Measurements from ENCODE around the gene ERC1.

ERC1 gene

GRCh38 chr12:1436981-1437380 lies 446.0 kb downstream of the ERC1 start:
- DNase-seq (ENCODE audit: low read depth in 2 of 2), result no peak

GRCh38 chr12:1439201-1439600 lies 448.2 kb downstream of the ERC1 start:
- DNase-seq (ENCODE audit: low read depth in 2 of 2), result no peak

- no peak for DNase-seq (ENCODE audit: low read depth in 2 of 2)
These were observed 448.7 kb downstream of the ERC1 start for GRCh38 chr12:1439687-1440086.

GRCh38 chr12:1443421-1444141 lies 452.6 kb downstream of the ERC1 start:
- DNase-seq (ENCODE audit: low read depth in 2 of 2), result no peak

GRCh38 chr12:1444142-1444516 lies 453.1 kb downstream of the ERC1 start:
- DNase-seq (ENCODE audit: low read depth in 2 of 2), result no peak

- no peak for DNase-seq (ENCODE audit: low read depth in 2 of 2)
These were observed 454.8 kb downstream of the ERC1 start for GRCh38 chr12:1445807-1446206.

- DNase-seq (ENCODE audit: low read depth in 2 of 2), result no peak
These were observed 457.3 kb downstream of the ERC1 start for GRCh38 chr12:1448336-1448735.

GRCh38 chr12:1453810-1454209 lies 462.8 kb downstream of the ERC1 start:
- no peak for DNase-seq (ENCODE audit: low read depth in 2 of 2)

GRCh38 chr12:1456885-1457284 lies 465.9 kb downstream of the ERC1 start:
- DNase-seq (ENCODE audit: low read depth in 2 of 2), result no peak

- no peak for DNase-seq (ENCODE audit: low read depth in 2 of 2)
These were observed 466.9 kb downstream of the ERC1 start for GRCh38 chr12:1457901-1458300.

- no peak for DNase-seq (ENCODE audit: low read depth in 2 of 2)
These were observed 468.3 kb downstream of the ERC1 start for GRCh38 chr12:1459339-1459738.

GRCh38 chr12:1463073-1463905 lies 472.3 kb downstream of the ERC1 start:
- DNase-seq (ENCODE audit: low read depth in 2 of 2), result no peak

- no peak for DNase-seq (ENCODE audit: low read depth in 2 of 2)
These were observed 473.9 kb downstream of the ERC1 start for GRCh38 chr12:1464925-1465324.

GRCh38 chr12:1465990-1466389 lies 475.0 kb downstream of the ERC1 start:
- no peak for DNase-seq (ENCODE audit: low read depth in 2 of 2)

- no peak for DNase-seq (ENCODE audit: low read depth in 2 of 2)
These were observed 475.6 kb downstream of the ERC1 start for GRCh38 chr12:1466481-1467154.

- no peak for DNase-seq (ENCODE audit: low read depth in 2 of 2)
These were observed 476.7 kb downstream of the ERC1 start for GRCh38 chr12:1467710-1468109.

GRCh38 chr12:1469070-1469469 lies 478.0 kb downstream of the ERC1 start:
- DNase-seq (ENCODE audit: low read depth in 2 of 2), result no peak

- no peak for DNase-seq (ENCODE audit: low read depth in 2 of 2)
These were observed 479.0 kb downstream of the ERC1 start for GRCh38 chr12:1470051-1470450.

- DNase-seq (ENCODE audit: low read depth in 2 of 2), result no peak
These were observed 480.2 kb downstream of the ERC1 start for GRCh38 chr12:1471224-1471623.

- DNase-seq (ENCODE audit: low read depth in 2 of 2), result no peak
These were observed 482.4 kb downstream of the ERC1 start for GRCh38 chr12:1473418-1473817.

- DNase-seq (ENCODE audit: low read depth in 2 of 2), result no peak
These were observed 483.1 kb downstream of the ERC1 start for GRCh38 chr12:1474041-1474573.

GRCh38 chr12:1474574-1475153 lies 483.6 kb downstream of the ERC1 start:
- DNase-seq (ENCODE audit: low read depth in 2 of 2), result no peak
